Liver (tissue), 9 donors: Measurements from ENCODE around the gene CRADD. TPM values are rescaled to one million over a fixed set of nuclear protein-coding genes. Genes with fewer than 3 reads are reported as not detected.

ENCODE experiments used
- DNase-seq: peaks from one replicate; pipeline ENCODE4 v3.0.0-alpha.2; 2017; ENCODE audit warnings: low spot score
- H3K27ac ChIP-seq, 2 donors: one replicate each; pipeline ENCODE4 v1.7.0; 2013; ENCODE audit warnings: inconsistent platforms in 2 of 2, low read length in 2 of 2, control low read depth in 1 of 2, low read depth in 1 of 2, mild to moderate bottlenecking in 1 of 2
- H3K27me3 ChIP-seq, 4 donors: one replicate each; pipeline versions ENCODE4 v1.6.1 to v1.7.0; 2013; ENCODE audit warnings: low read length in 3 of 4, inconsistent platforms in 1 of 4, mild to moderate bottlenecking in 1 of 4, moderate library complexity in 1 of 4; ENCODE audit not compliant: control insufficient read depth in 4 of 4, insufficient read depth in 4 of 4
- H3K36me3 ChIP-seq, 4 donors: one replicate each; pipeline versions ENCODE4 v1.6.1 to v1.7.0; 2013; ENCODE audit warnings: low read length in 3 of 4, mild to moderate bottlenecking in 3 of 4, low read depth in 1 of 4, moderate library complexity in 1 of 4; ENCODE audit not compliant: control insufficient read depth in 4 of 4, insufficient read depth in 3 of 4
- H3K4me1 ChIP-seq, 4 donors: one replicate each; pipeline versions ENCODE4 v1.6.1 to v1.7.0; 2013; ENCODE audit warnings: low read length in 3 of 4, mild to moderate bottlenecking in 3 of 4, moderate library complexity in 1 of 4; ENCODE audit not compliant: control insufficient read depth in 4 of 4, insufficient read depth in 4 of 4
- H3K4me3 ChIP-seq, 3 donors: one replicate each; pipeline versions ENCODE4 v1.6.1 to v1.7.0; 2013; ENCODE audit warnings: low read length in 3 of 3, control low read depth in 1 of 3, low read depth in 1 of 3, mild to moderate bottlenecking in 1 of 3
- H3K9ac ChIP-seq, 2 donors: one replicate each; pipeline ENCODE4 v1.7.0; 2013; ENCODE audit warnings: low read length in 2 of 2, mild to moderate bottlenecking in 2 of 2, moderate library complexity in 2 of 2, control low read depth in 1 of 2, low read depth in 1 of 2
- H3K9me3 ChIP-seq, 4 donors: one replicate each; pipeline versions ENCODE4 v1.6.1 to v1.7.0; 2013; ENCODE audit warnings: low read length in 3 of 4; ENCODE audit not compliant: control insufficient read depth in 4 of 4
- ATF3 ChIP-seq: IDR thresholded peaks from 2 replicates; pipeline ENCODE4 v1.6.1; 2016; ENCODE audit warnings: antibody characterized with exemption
- CTCF ChIP-seq: fragments of 150-350 bp; IDR thresholded peaks from 2 replicates; pipeline ENCODE4 v1.5.1; 2017; ENCODE audit warnings: improper control_type of control experiment, low read depth, low read length; ENCODE audit not compliant: missing input control
- EGR1 ChIP-seq, 2 donors: IDR thresholded peaks; 2 replicates each; pipeline ENCODE4 v1.6.1; 2016 to 2018; ENCODE audit warnings: antibody characterized with exemption in 2 of 2, low read depth in 2 of 2
- FOXA1 ChIP-seq: IDR thresholded peaks from 2 replicates; pipeline ENCODE4 v1.6.1; 2016; ENCODE audit warnings: antibody characterized with exemption
- FOXA2 ChIP-seq: IDR thresholded peaks from 2 replicates; pipeline ENCODE4 v1.6.1; 2016; ENCODE audit warnings: antibody characterized with exemption
- GABPA ChIP-seq, 2 donors: IDR thresholded peaks in 1 of 2; conservative IDR thresholded peaks in 1 of 2; 2 replicates each; pipeline ENCODE4 v1.6.1; 2016; ENCODE audit warnings: antibody characterized with exemption in 2 of 2, mild to moderate bottlenecking in 1 of 2, moderate library complexity in 1 of 2
- HNF4A ChIP-seq, 2 donors: conservative IDR thresholded peaks; 2 replicates each; pipeline ENCODE4 v1.6.1; 2016; ENCODE audit warnings: antibody characterized with exemption in 2 of 2, mild to moderate bottlenecking in 2 of 2
- HNF4G ChIP-seq: IDR thresholded peaks from 2 replicates; pipeline ENCODE4 v1.6.1; 2016; ENCODE audit warnings: antibody characterized with exemption
- JUND ChIP-seq, 2 donors: IDR thresholded peaks; 2 replicates each; pipeline ENCODE4 v1.6.1; 2016; ENCODE audit warnings: antibody characterized with exemption in 2 of 2
- MAX ChIP-seq: IDR thresholded peaks from 2 replicates; pipeline ENCODE4 v1.6.1; 2016; ENCODE audit warnings: antibody characterized with exemption
- NR2F2 ChIP-seq: IDR thresholded peaks from 2 replicates; pipeline ENCODE4 v1.6.1; 2016; ENCODE audit warnings: antibody characterized with exemption
- RAD21 ChIP-seq, 2 donors: IDR thresholded peaks; 2 replicates each; pipeline ENCODE4 v1.6.1; 2016; ENCODE audit warnings: antibody characterized with exemption in 2 of 2, mild to moderate bottlenecking in 2 of 2
- REST ChIP-seq: IDR thresholded peaks from 2 replicates; pipeline ENCODE4 v1.6.1; 2016; ENCODE audit warnings: antibody characterized with exemption, mild to moderate bottlenecking
- RXRA ChIP-seq, 2 donors: IDR thresholded peaks; 2 replicates each; pipeline ENCODE4 v1.6.1; 2017 to 2018; ENCODE audit warnings: antibody characterized with exemption in 2 of 2, mild to moderate bottlenecking in 1 of 2
- SP1 ChIP-seq: IDR thresholded peaks from 2 replicates; pipeline ENCODE4 v1.6.1; 2018; ENCODE audit warnings: antibody characterized with exemption, mild to moderate bottlenecking
- TAF1 ChIP-seq: conservative IDR thresholded peaks from 2 replicates; pipeline ENCODE4 v1.6.1; 2016; ENCODE audit warnings: antibody characterized with exemption, mild to moderate bottlenecking
- YY1 ChIP-seq: IDR thresholded peaks from 2 replicates; pipeline ENCODE4 v1.6.1; 2016; ENCODE audit warnings: antibody characterized with exemption, mild to moderate bottlenecking
- ZBTB33 ChIP-seq: IDR thresholded peaks from 2 replicates; pipeline ENCODE4 v1.6.1; 2016; ENCODE audit warnings: antibody characterized with exemption
- WGBS: extraction: QIAGEN DNeasy Blood & Tissue Kit; methylation state at CpG from one replicate; pipeline ENCODE4 v1.1.7; 2013; 5-methylcytosine and 5-hydroxymethylcytosine counted together
- polyA plus RNA-seq, 2 donors: library from polyadenylated mRNA; stranded (reverse) in 1 of 2; unstranded in 1 of 2; fragments of 200-250 nt in 1 of 2; fragments of >200 nt in 1 of 2; fragmentation: Nextera tagmentation in 1 of 2; extraction: Ambion mirVana in 1 of 2; gene quantifications; one replicate each; pipeline versions ENCODE4 v1.2.1 to v1.2.3, GENCODE V29; 2013 to 2015
- total RNA-seq, 2 donors: library from RNA; depleted of rRNA; stranded (reverse); fragments of >200 nt; gene quantifications; one replicate each; pipeline ENCODE4 v1.2.3, GENCODE V29; 2014
- donor health status: healthy.
- donor health status: healthy.
- donor health status: healthy.
- donor health status: healthy.
- donor health status: healthy.

The CRADD gene
- total and polyA plus RNA-seq, 4 donors = 19.4 to 48.9 (median 29.6) TPM

GRCh38 chr12:93673084-93673483 lies 4.1 kb upstream of the CRADD start:
- TF ChIP-seq EGR1 (IDR thresholded peaks at IDR 0.05; ENCODE audit: low read depth in 2 of 2) (no peak), ZBTB33 (no peak), TAF1 (no peak), YY1 (no peak), RXRA (IDR thresholded peaks at IDR 0.05) (no peak), HNF4G (no peak), HNF4A (conservative IDR thresholded peaks at IDR 0.05) (no peak), JUND (IDR thresholded peaks at IDR 0.05) (no peak), REST (no peak), FOXA1 (no peak), NR2F2 (no peak), ATF3 (no peak), SP1 (no peak), MAX (no peak), RAD21 (IDR thresholded peaks at IDR 0.05) (no peak)
- Histone ChIP-seq H3K9me3 (peaks cover 0 to 5% (median under 1%) of the 10 kb centered on the region in 4 donors), H3K36me3 (no peaks in the 10 kb centered on the region), H3K9ac (no peak overlapping the region), H3K4me1 (peaks cover 1 to 11% (median 4%) of the 10 kb centered on the region in 4 donors), H3K27ac (no peak overlapping the region), H3K27me3 (no peaks in the 10 kb centered on the region), H3K4me3 (no peak overlapping the region)
- 73% methylated on average over 1 of the region's 1 CpG for WGBS
- DNase-seq = no peak

- 95% methylated on average over 6 of the region's 6 CpGs for WGBS
- H3K27ac ChIP-seq = no peak overlapping the region
- TF ChIP-seq GABPA (IDR thresholded peaks at IDR 0.05 in 1 of 2, conservative IDR thresholded peaks at IDR 0.05 in 1 of 2) = no peak
- TF ChIP-seq ATF3 = no peak
- no peak for TF ChIP-seq TAF1
- no peak for TF ChIP-seq REST
- no peak for TF ChIP-seq MAX
- TF ChIP-seq CTCF = no peak
- no peak for TF ChIP-seq RAD21 (IDR thresholded peaks at IDR 0.05)
- TF ChIP-seq NR2F2 = no peak
- TF ChIP-seq RXRA (IDR thresholded peaks at IDR 0.05) = no peak
- TF ChIP-seq SP1 = no peak
- TF ChIP-seq YY1 = no peak
- no peak for TF ChIP-seq FOXA1
- TF ChIP-seq FOXA2 = no peak
- no peak for TF ChIP-seq HNF4A (conservative IDR thresholded peaks at IDR 0.05)
- no peaks in the 10 kb centered on the region for H3K27me3 ChIP-seq
- peaks cover 0 to 3% (median under 1%) of the 10 kb centered on the region in 4 donors for H3K9me3 ChIP-seq
- no peak for DNase-seq
- no peak overlapping the region for H3K9ac ChIP-seq
- no peaks in the 10 kb centered on the region for H3K36me3 ChIP-seq
- peaks cover 1 to 24% (median 15%) of the 10 kb centered on the region in 4 donors for H3K4me1 ChIP-seq
- H3K4me3 ChIP-seq = no peak overlapping the region
Observed at GRCh38 chr12:93674386-93674785, 2.8 kb upstream of the CRADD start.
